Measurements from ENCODE around the gene SCARB1.

The SCARB1 gene

DNA sequence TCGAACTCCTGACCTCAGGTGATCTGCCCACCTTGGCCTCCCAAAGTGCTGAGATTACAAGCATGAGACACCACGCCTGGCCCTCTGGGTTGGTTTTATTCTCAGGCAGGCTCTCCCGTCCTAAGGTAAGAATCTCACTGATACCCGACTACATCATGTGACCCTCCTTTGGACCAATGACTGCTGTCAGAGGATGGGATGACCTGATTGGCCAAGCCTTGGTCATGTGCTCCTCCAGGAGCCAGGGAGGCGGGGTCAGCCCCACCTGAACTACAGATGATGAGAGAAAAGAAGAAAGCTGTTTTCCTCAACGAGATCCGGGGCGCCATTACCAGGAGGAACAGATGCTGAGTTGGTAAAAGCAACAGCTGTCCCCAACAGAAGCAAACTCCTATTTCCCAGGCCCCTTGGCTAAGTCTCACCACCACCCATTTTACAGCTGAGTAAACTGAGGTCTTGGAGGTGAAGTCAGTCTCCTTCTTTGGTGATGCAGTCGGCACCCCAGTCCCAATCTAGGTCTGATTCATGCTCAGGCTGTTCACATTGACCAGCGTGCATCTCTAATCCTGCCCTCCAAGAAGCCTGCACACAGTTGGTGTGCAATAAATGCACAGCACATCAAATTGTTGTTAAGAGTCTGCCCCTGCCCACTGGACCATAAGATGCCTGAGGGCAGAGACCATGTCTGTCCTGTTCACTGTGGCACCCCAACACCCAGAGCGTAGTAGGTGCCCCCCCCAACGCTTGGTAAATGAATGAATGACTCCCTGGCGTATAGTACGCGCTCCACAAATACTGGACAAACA is 118.8 kb downstream of the SCARB1 start:
- Histone ChIP-seq H4K20me1 (ENCODE audit: control insufficient read depth, insufficient read depth, low read depth, low read length) (no peaks in the 10 kb centered on the region), H3K27ac (ENCODE audit: low read depth, low read length) (no peak overlapping the region), H3K4me1 (ENCODE audit: control insufficient read depth, low read length) (no peaks in the 10 kb centered on the region), H3K27me3 (ENCODE audit: control insufficient read depth, low read length) (peaks cover 23% of the 10 kb centered on the region), H3K36me3 (ENCODE audit: control insufficient read depth, low read length) (no peaks in the 10 kb centered on the region), H3K9me3 (ENCODE audit: control insufficient read depth, insufficient read depth, low read length) (no peaks in the 10 kb centered on the region), H3K4me2 (ENCODE audit: low read length) (no peak overlapping the region), H3K9me2 (replicated peaks; ENCODE audit: control insufficient read depth, low read length) (no peaks in the 10 kb centered on the region), H3F3A (ENCODE audit: control insufficient read depth, insufficient read depth) (no peaks in the 10 kb centered on the region), H3K79me2 (ENCODE audit: control insufficient read depth, low read length) (no peaks in the 10 kb centered on the region), H3K4me3 (ENCODE audit: low read length) (no peak overlapping the region)
- TF ChIP-seq EZH2phosphoT487 (IDR thresholded peaks at IDR 0.05; ENCODE audit: borderline replicate concordance, low read length), result no peak
- TF ChIP-seq, protein P1, sequence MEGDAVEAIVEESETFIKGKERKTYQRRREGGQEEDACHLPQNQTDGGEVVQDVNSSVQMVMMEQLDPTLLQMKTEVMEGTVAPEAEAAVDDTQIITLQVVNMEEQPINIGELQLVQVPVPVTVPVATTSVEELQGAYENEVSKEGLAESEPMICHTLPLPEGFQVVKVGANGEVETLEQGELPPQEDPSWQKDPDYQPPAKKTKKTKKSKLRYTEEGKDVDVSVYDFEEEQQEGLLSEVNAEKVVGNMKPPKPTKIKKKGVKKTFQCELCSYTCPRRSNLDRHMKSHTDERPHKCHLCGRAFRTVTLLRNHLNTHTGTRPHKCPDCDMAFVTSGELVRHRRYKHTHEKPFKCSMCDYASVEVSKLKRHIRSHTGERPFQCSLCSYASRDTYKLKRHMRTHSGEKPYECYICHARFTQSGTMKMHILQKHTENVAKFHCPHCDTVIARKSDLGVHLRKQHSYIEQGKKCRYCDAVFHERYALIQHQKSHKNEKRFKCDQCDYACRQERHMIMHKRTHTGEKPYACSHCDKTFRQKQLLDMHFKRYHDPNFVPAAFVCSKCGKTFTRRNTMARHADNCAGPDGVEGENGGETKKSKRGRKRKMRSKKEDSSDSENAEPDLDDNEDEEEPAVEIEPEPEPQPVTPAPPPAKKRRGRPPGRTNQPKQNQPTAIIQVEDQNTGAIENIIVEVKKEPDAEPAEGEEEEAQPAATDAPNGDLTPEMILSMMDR (IDR thresholded peaks at IDR 0.05; ENCODE audit: low read depth, low read length, poor library complexity, severe bottlenecking), result no peak

DNA sequence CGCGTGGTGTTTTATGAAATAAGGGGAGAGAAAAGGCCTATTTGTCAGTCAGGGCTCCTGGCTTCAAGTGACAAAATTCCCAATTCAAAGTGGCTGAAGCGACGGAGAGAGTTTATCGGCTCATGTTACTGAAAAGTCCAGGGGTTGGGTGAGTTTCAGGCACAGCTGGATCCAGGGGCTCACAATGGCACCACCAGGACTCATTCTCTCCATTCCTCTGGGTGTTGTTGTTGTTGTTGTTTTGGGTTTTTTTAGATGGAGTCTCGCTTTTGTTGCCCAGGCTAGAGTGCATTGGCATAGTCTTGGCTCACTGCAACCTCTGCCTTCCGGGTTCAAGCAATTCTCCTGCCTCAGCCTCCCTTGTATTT is 119.4 kb downstream of the SCARB1 start:
- no peak overlapping the region for H3K4me2 ChIP-seq (ENCODE audit: low read length)
- H3K36me3 ChIP-seq (ENCODE audit: control insufficient read depth, low read length), result no peaks in the 10 kb centered on the region
- H3K9me3 ChIP-seq (ENCODE audit: control insufficient read depth, insufficient read depth, low read length), result no peaks in the 10 kb centered on the region
- H3F3A ChIP-seq (ENCODE audit: control insufficient read depth, insufficient read depth), result no peaks in the 10 kb centered on the region
- H3K4me3 ChIP-seq (ENCODE audit: low read length), result no peak overlapping the region
- H3K9me2 ChIP-seq (replicated peaks; ENCODE audit: control insufficient read depth, low read length), result no peaks in the 10 kb centered on the region
- no peak overlapping the region for H3K27ac ChIP-seq (ENCODE audit: low read depth, low read length)
- no peaks in the 10 kb centered on the region for H3K79me2 ChIP-seq (ENCODE audit: control insufficient read depth, low read length)
- no peaks in the 10 kb centered on the region for H3K4me1 ChIP-seq (ENCODE audit: control insufficient read depth, low read length)
- TF ChIP-seq, protein P1 (IDR thresholded peaks at IDR 0.05; ENCODE audit: low read depth, low read length, poor library complexity, severe bottlenecking), result no peak
- no peak for TF ChIP-seq EZH2phosphoT487 (IDR thresholded peaks at IDR 0.05; ENCODE audit: borderline replicate concordance, low read length)
- H3K27me3 ChIP-seq (ENCODE audit: control insufficient read depth, low read length), result peaks cover 20% of the 10 kb centered on the region
- no peaks in the 10 kb centered on the region for H4K20me1 ChIP-seq (ENCODE audit: control insufficient read depth, insufficient read depth, low read depth, low read length)

DNA sequence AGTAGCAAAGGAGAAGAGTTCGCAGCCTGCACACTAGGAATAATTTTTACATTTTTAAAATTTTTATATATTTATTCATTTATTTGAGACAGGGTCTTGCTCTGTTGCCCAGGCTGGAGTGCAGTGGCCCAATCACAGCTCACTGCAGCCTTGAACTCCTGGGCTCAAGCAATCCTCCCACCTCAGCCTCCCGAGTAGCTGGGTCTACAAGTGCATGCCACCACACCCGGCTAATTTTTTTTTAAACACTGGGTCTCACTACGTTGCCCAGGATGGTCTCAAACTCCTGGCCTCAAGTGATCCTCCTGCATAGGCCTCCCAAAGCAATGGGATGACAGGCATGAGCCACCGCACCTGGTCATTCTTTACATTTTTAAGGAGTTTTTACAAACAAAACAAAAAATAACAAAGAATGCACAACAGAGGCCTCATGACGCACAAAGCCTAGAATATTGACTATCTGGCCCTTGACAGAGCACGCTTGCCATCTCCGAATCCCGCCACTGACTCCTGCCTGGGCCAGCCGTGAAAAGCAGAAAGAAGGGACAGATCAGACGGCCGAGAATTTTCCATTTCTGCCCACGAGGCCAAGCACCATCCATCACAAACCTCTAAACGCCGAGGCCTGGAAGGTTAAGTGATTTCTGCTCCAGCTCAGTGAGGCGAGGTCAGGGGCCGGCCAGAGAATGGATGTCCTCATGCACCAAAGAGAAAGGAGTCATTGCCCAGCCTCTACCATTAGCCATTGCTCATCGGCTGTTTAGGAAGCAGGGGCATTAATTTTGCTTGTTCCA is 120.0 kb downstream of the SCARB1 start:
- Histone ChIP-seq H3K4me3 (ENCODE audit: low read length) (no peak overlapping the region), H3K9me3 (ENCODE audit: control insufficient read depth, insufficient read depth, low read length) (no peaks in the 10 kb centered on the region), H3K4me2 (ENCODE audit: low read length) (no peak overlapping the region), H3K27ac (ENCODE audit: low read depth, low read length) (no peak overlapping the region), H3K9me2 (replicated peaks; ENCODE audit: control insufficient read depth, low read length) (no peaks in the 10 kb centered on the region), H3F3A (ENCODE audit: control insufficient read depth, insufficient read depth) (no peaks in the 10 kb centered on the region), H3K4me1 (ENCODE audit: control insufficient read depth, low read length) (no peaks in the 10 kb centered on the region), H4K20me1 (ENCODE audit: control insufficient read depth, insufficient read depth, low read depth, low read length) (no peaks in the 10 kb centered on the region), H3K36me3 (ENCODE audit: control insufficient read depth, low read length) (no peaks in the 10 kb centered on the region), H3K27me3 (ENCODE audit: control insufficient read depth, low read length) (peaks cover 20% of the 10 kb centered on the region), H3K79me2 (ENCODE audit: control insufficient read depth, low read length) (no peaks in the 10 kb centered on the region)
- TF ChIP-seq, protein P1 (IDR thresholded peaks at IDR 0.05; ENCODE audit: low read depth, low read length, poor library complexity, severe bottlenecking), result no peak
- TF ChIP-seq EZH2phosphoT487 (IDR thresholded peaks at IDR 0.05; ENCODE audit: borderline replicate concordance, low read length), result no peak
